Peyer's patch (tissue), 4 donors: ENCODE measurements around the gene PSD4.

Source experiments
- POLR2A ChIP-seq, 2 donors: fragments of 450-650 bp; IDR thresholded peaks; one replicate each; pipeline ENCODE4 v1.5.1; 2017; ENCODE audit warnings: antibody characterized with exemption in 2 of 2, mild to moderate bottlenecking in 2 of 2, moderate library complexity in 2 of 2
- TF ChIP-seq, protein P1 (sequence below), 6 experiments: fragments of 450-650 bp in 4 of 6; fragments of 200-600 bp in 2 of 6; sonication (generic) in 1 of 6; IDR thresholded peaks; one replicate each; pipeline ENCODE4 v1.5.1; 2017 to 2019; ENCODE audit warnings: antibody characterized with exemption in 6 of 6, mild to moderate bottlenecking in 3 of 6, moderate library complexity in 1 of 6

DNA sequence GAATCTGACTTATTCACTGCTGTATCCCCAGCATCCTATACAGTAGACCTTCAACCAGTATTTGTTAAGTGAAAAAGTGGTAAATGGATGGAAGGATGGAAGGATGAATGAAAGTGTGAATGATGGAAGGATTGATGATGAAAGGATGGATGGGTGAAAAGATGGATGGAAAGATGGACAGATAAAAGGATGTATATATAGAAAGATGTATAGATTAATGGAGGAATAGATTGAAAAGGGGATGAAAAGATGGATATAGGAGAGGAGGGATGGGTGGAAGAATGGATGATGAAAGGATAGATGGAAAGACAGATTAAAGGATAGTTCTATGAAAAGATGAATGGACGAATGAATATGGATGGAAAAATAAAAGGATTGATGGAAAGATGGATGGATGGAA lies 50.0 kb downstream of the PSD4 start:
- TF ChIP-seq POLR2A (IDR thresholded peaks at IDR 0.05), result no peak
- TF ChIP-seq, protein P1, sequence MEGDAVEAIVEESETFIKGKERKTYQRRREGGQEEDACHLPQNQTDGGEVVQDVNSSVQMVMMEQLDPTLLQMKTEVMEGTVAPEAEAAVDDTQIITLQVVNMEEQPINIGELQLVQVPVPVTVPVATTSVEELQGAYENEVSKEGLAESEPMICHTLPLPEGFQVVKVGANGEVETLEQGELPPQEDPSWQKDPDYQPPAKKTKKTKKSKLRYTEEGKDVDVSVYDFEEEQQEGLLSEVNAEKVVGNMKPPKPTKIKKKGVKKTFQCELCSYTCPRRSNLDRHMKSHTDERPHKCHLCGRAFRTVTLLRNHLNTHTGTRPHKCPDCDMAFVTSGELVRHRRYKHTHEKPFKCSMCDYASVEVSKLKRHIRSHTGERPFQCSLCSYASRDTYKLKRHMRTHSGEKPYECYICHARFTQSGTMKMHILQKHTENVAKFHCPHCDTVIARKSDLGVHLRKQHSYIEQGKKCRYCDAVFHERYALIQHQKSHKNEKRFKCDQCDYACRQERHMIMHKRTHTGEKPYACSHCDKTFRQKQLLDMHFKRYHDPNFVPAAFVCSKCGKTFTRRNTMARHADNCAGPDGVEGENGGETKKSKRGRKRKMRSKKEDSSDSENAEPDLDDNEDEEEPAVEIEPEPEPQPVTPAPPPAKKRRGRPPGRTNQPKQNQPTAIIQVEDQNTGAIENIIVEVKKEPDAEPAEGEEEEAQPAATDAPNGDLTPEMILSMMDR (IDR thresholded peaks at IDR 0.05), result no peak
